Panc1 (cell line): ENCODE data around the gene SYT1. TPM values are rescaled to one million over a fixed set of nuclear protein-coding genes. Genes with fewer than 3 reads are reported as not detected.
"Not testable (repeated sequence)": the region's sequence is repeated elsewhere in the genome, so short reads cannot be mapped to it uniquely, and the experiment has no call there.

Experiments
- ATAC-seq: fragments of 200-7000 bp; cut with Tn5 transposase; 2 replicates; pipeline ENCODE4 v1.9.1; 2020; ENCODE audit warnings: mild to moderate bottlenecking, moderate library complexity
- BruUV-seq: library from RNA; stranded (reverse); fragments of 400-500 nt; replicated peaks from 2 replicates; lab custom pipeline; 2021; lab: Mats Ljungman, UMichigan
- CTCF ChIA-PET: fragments of 300-600 bp; sonication (Branson Sonifier 250); formaldehyde crosslinking; loops from one replicate; lab custom pipeline; 2022; ENCODE audit warnings: antibody characterized with exemption; lab: Charles Lee
- POLR2A ChIA-PET: fragments of 300-600 bp; sonication (Branson Sonifier 250); formaldehyde crosslinking; loops from one replicate; lab custom pipeline; 2022; ENCODE audit warnings: antibody characterized with exemption; lab: Charles Lee
- DNase-seq: peaks from one replicate; pipeline ENCODE4 v3.0.0-alpha.2; 2010; ENCODE audit warnings: low read depth, low spot score
- H3K27ac ChIP-seq: 2 replicates; pipeline ENCODE4 v1.5.1; 2011; ENCODE audit warnings: mild to moderate bottlenecking, low read length, inconsistent platforms
- H3K27me3 ChIP-seq: fragments of 200-500 bp; sonication (Bioruptor generic); 2 replicates; pipeline ENCODE4 v1.6.0; 2014; ENCODE audit warnings: low read length, inconsistent platforms; ENCODE audit not compliant: control insufficient read depth, insufficient read depth
- H3K36me3 ChIP-seq: fragments of 200-500 bp; sonication (Bioruptor generic); 2 replicates; pipeline ENCODE4 v1.5.1; 2014; ENCODE audit warnings: inconsistent platforms, mild to moderate bottlenecking, low read length, moderate library complexity; ENCODE audit not compliant: control insufficient read depth, insufficient read depth
- H3K4me1 ChIP-seq: 2 replicates; pipeline ENCODE4 v1.5.1; 2011; ENCODE audit warnings: inconsistent platforms, mild to moderate bottlenecking, low read length, moderate library complexity; ENCODE audit not compliant: control insufficient read depth, insufficient read depth
- H3K4me3 ChIP-seq, 2 experiments: 2 replicates each; pipeline ENCODE4 v1.5.1; 2011 to 2012; ENCODE audit warnings: low read depth in 2 of 2, low read length in 2 of 2, mild to moderate bottlenecking in 2 of 2, inconsistent platforms in 1 of 2, moderate library complexity in 1 of 2
- H3K9me3 ChIP-seq: fragments of 200-500 bp; sonication (Bioruptor generic); 2 replicates; pipeline ENCODE4 v1.5.1; 2014; ENCODE audit warnings: low read depth, mild to moderate bottlenecking, inconsistent platforms, low read length, moderate library complexity; ENCODE audit not compliant: control insufficient read depth, insufficient read depth
- POLR2AphosphoS5 ChIP-seq: IDR thresholded peaks from 2 replicates; pipeline ENCODE4 v1.6.1; 2012; ENCODE audit warnings: mild to moderate bottlenecking, low read depth, low read length, moderate library complexity
- SIN3A ChIP-seq: IDR thresholded peaks from 2 replicates; pipeline ENCODE4 v1.6.1; 2012; ENCODE audit warnings: low read depth, mild to moderate bottlenecking, low read length, moderate library complexity, borderline replicate concordance; ENCODE audit not compliant: insufficient read depth
- TCF7L2 ChIP-seq: IDR thresholded peaks from 2 replicates; pipeline ENCODE4 v1.6.1; 2011; ENCODE audit warnings: mild to moderate bottlenecking, low read depth, low read length, inconsistent platforms
- in situ Hi-C: cut with HindIII; loops from 2 replicates; pipeline ENCODE4 v1.10.0; 2016; ENCODE audit warnings: low sequenced_read_pairs, low pct_unique_long_range_greater_than_20kb
- intact Hi-C: fragments of 100-400 bp; cut with micrococcal nuclease; formaldehyde crosslinking; loops from one replicate; pipeline ENCODE4 v1.10.0; 2022; ENCODE audit not compliant: unreplicated experiment
- total RNA-seq: library from RNA; stranded (reverse); gene quantifications from one replicate; pipeline ENCODE4 v1.2.1, GENCODE V29; 2021; ENCODE audit not compliant: unreplicated experiment
- TF ChIP-seq, protein P1 (sequence below), 2 experiments: IDR thresholded peaks; 2 replicates each; pipeline ENCODE4 v1.6.1; 2011 to 2012; ENCODE audit warnings: low read depth in 2 of 2, control low read depth in 1 of 2, low read length in 1 of 2, mild to moderate bottlenecking in 1 of 2, moderate library complexity in 1 of 2; ENCODE audit not compliant: insufficient read depth in 1 of 2
- TF ChIP-seq, protein P2 (sequence below): fragments of 450-650 bp; IDR thresholded peaks from 2 replicates; pipeline ENCODE4 v1.5.1; 2017; ENCODE audit warnings: mild to moderate bottlenecking

Gene SYT1
- total RNA-seq, 1 experiment from 2014 or later: 3.0 TPM

DNA sequence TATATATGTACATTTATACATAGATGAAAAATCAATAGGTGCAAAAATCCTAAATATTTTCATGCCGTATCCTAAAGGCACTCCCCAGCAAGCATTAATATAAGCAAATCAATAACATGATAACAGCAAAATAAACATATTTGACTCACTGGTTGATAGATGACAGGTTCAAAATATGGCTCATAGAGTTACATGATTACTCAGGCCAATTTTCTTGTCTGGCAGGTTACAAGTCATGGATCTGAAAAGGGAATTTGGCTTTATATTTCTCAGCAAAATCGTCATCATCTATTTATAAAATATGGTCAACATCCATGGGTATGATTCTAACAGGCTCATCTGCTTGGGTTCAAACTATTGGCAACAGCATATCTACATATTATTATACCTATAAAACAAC lies 34.9 kb upstream of the SYT1 start:
- Histone ChIP-seq H3K4me3 (no peak overlapping the region), H3K27me3 (no peaks in the 10 kb centered on the region), H3K4me1 (no peaks in the 10 kb centered on the region), H3K36me3 (no peaks in the 10 kb centered on the region), H3K9me3 (no peaks in the 10 kb centered on the region), H3K27ac (no peak overlapping the region)
- ATAC-seq: no peak
- TF ChIP-seq SIN3A: no peak
- TF ChIP-seq, protein P1, sequence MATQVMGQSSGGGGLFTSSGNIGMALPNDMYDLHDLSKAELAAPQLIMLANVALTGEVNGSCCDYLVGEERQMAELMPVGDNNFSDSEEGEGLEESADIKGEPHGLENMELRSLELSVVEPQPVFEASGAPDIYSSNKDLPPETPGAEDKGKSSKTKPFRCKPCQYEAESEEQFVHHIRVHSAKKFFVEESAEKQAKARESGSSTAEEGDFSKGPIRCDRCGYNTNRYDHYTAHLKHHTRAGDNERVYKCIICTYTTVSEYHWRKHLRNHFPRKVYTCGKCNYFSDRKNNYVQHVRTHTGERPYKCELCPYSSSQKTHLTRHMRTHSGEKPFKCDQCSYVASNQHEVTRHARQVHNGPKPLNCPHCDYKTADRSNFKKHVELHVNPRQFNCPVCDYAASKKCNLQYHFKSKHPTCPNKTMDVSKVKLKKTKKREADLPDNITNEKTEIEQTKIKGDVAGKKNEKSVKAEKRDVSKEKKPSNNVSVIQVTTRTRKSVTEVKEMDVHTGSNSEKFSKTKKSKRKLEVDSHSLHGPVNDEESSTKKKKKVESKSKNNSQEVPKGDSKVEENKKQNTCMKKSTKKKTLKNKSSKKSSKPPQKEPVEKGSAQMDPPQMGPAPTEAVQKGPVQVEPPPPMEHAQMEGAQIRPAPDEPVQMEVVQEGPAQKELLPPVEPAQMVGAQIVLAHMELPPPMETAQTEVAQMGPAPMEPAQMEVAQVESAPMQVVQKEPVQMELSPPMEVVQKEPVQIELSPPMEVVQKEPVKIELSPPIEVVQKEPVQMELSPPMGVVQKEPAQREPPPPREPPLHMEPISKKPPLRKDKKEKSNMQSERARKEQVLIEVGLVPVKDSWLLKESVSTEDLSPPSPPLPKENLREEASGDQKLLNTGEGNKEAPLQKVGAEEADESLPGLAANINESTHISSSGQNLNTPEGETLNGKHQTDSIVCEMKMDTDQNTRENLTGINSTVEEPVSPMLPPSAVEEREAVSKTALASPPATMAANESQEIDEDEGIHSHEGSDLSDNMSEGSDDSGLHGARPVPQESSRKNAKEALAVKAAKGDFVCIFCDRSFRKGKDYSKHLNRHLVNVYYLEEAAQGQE (IDR thresholded peaks at IDR 0.05; ENCODE audit: insufficient read depth in 1 of 2, low read depth in 2 of 2, low read length in 1 of 2): no peak
- TF ChIP-seq POLR2AphosphoS5: no peak
- no peak for TF ChIP-seq TCF7L2
- TF ChIP-seq, protein P2, sequence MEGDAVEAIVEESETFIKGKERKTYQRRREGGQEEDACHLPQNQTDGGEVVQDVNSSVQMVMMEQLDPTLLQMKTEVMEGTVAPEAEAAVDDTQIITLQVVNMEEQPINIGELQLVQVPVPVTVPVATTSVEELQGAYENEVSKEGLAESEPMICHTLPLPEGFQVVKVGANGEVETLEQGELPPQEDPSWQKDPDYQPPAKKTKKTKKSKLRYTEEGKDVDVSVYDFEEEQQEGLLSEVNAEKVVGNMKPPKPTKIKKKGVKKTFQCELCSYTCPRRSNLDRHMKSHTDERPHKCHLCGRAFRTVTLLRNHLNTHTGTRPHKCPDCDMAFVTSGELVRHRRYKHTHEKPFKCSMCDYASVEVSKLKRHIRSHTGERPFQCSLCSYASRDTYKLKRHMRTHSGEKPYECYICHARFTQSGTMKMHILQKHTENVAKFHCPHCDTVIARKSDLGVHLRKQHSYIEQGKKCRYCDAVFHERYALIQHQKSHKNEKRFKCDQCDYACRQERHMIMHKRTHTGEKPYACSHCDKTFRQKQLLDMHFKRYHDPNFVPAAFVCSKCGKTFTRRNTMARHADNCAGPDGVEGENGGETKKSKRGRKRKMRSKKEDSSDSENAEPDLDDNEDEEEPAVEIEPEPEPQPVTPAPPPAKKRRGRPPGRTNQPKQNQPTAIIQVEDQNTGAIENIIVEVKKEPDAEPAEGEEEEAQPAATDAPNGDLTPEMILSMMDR: no peak
- BruUV-seq: no TSS peak
- ChIA-PET POLR2A (no interaction called here), CTCF (no interaction called here)
- in situ Hi-C loops: no loop called here
- no peak for DNase-seq
- intact Hi-C loops: no loop called here

- BruUV-seq: no TSS peak
- H3K27ac ChIP-seq: no peak overlapping the region
- no peak for ATAC-seq
Measured at GRCh38 chr12:78835493-78835892, 29.1 kb upstream of the SYT1 start.

GRCh38 chr12:78840518-78841019 lies 24.0 kb upstream of the SYT1 start:
- H3K4me1 ChIP-seq, H3K27ac ChIP-seq, DNase-seq, in situ Hi-C loops, H3K9me3 ChIP-seq, POLR2A ChIA-PET, H3K4me3 ChIP-seq, CTCF ChIA-PET, ATAC-seq, BruUV-seq, H3K36me3 ChIP-seq, H3K27me3 ChIP-seq, intact Hi-C loops: not testable (repeated sequence)

More at GRCh38 chr12:78835493-78835892, 29.1 kb upstream of the SYT1 start:
- Histone ChIP-seq H3K36me3 (no peaks in the 10 kb centered on the region), H3K9me3 (no peaks in the 10 kb centered on the region), H3K27me3 (no peaks in the 10 kb centered on the region), H3K4me1 (no peaks in the 10 kb centered on the region), H3K4me3 (no peak overlapping the region)
- DNase-seq: no peak
- TF ChIP-seq TCF7L2 (no peak), SIN3A (no peak), POLR2AphosphoS5 (no peak)
- TF ChIP-seq, protein P2: no peak
- TF ChIP-seq, protein P1 (IDR thresholded peaks at IDR 0.05; ENCODE audit: insufficient read depth in 1 of 2, low read depth in 2 of 2, low read length in 1 of 2): no peak
- intact Hi-C loops: no loop called here
- POLR2A ChIA-PET: no interaction called here
- in situ Hi-C loops: no loop called here
- CTCF ChIA-PET: no interaction called here
